Stimulated activated naive B cell treated with anti-CD40 and anti-IgM and Interleukin-4, amounts not matched to agents 10 μg/mL and 1 μg/mL and 100 μg/mL, for 72 hours (primary cell): ENCODE measurements around the gene SGK2.

Source experiments
- ATAC-seq, 2 donors: fragments of 150-1000 bp; cut with Tn5 transposase; replicated peaks; 2 replicates each; pipeline ENCODE4 v1.10.0; 2021; ENCODE audit warnings: moderate library complexity in 1 of 2
- DNase-seq: peaks from one replicate; pipeline ENCODE4 v3.0.0; 2021
- H3K27ac Mint-ChIP-seq: one replicate; pipeline ENCODE4 v1.8.0; 2022; ENCODE audit warnings: mild to moderate bottlenecking, mixed read lengths
- H3K27me3 Mint-ChIP-seq, 2 donors: one replicate each; pipeline ENCODE4 v1.8.0; 2022; ENCODE audit warnings: mixed read lengths in 2 of 2
- H3K36me3 Mint-ChIP-seq, 2 donors: one replicate each; pipeline ENCODE4 v1.8.0; 2022; ENCODE audit warnings: mixed read lengths in 2 of 2, mild to moderate bottlenecking in 1 of 2
- H3K4me1 Mint-ChIP-seq, 2 donors: one replicate each; pipeline ENCODE4 v1.8.0; 2022; ENCODE audit warnings: mixed read lengths in 2 of 2, mild to moderate bottlenecking in 1 of 2
- H3K4me3 Mint-ChIP-seq, 2 donors: one replicate each; pipeline ENCODE4 v1.8.0; 2022; ENCODE audit warnings: mild to moderate bottlenecking in 2 of 2, mixed read lengths in 2 of 2, moderate library complexity in 1 of 2
- H3K9me3 Mint-ChIP-seq, 2 donors: one replicate each; pipeline ENCODE4 v1.8.0; 2022; ENCODE audit warnings: mixed read lengths in 2 of 2, mild to moderate bottlenecking in 1 of 2

The SGK2 gene

DNA sequence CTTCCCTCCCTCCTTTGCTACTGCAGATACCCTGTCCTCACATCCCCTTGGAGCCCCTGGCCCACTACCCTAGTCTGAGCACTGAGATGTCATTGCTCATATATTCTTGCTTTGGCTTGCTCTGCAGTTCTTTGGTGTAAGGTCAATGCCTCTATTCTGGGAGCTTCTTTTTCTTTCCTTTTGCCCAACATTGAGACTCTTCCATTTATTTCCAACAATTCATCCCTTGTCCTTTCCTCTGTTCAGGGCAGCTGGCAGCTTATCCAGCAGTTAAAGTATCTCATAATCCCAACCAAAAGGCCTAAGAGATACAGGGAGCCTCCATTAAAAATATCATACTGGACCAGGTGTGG, 27.8 kb upstream of the SGK2 start:
- peaks cover 4 to 9% of the 10 kb centered on the region in 2 donors for H3K36me3 Mint-ChIP-seq
- ATAC-seq (no peak), DNase-seq (no peak)
- H3K4me1 Mint-ChIP-seq: no peaks in the 10 kb centered on the region
- peak overlapping the region; percentile 10 for H3K27ac Mint-ChIP-seq
- H3K9me3 Mint-ChIP-seq: no peaks in the 10 kb centered on the region
- H3K27me3 Mint-ChIP-seq: peaks cover 0 to 3% of the 10 kb centered on the region in 2 donors
- H3K4me3 Mint-ChIP-seq: no peak overlapping the region

DNA sequence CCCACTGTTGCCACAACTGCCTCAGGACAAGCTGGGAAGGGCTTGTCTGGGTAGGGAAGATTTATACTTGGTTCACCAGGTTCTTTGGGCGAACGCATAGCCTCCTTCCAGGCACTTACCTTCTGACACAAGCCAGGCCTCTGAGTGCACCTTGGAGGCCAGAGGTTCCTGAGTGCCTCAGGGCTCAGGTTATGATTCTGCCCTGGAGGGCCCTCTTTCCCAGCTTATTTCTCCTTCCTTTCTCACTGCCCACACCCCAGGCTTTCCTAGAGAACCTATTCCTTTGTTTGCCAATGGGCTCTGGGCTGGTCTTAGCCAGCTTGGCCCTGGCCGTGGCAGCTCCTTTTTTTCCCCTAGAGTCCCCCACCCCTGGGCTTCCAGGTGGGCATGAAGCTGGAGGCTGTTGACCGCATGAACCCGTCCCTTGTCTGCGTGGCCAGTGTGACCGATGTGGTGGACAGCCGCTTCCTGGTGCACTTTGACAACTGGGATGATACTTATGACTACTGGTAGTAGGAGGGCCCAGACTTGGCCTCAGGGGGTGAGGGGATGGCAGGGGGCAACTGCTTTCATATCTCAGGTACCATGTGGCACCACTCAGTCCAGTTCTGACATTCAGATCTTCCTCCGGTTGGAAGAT, 26.3 kb upstream of the SGK2 start:
- DNase-seq (no peak), ATAC-seq (no peak)
- Mint-ChIP-seq H3K4me3 (no peak overlapping the region), H3K9me3 (no peaks in the 10 kb centered on the region), H3K4me1 (no peaks in the 10 kb centered on the region), H3K36me3 (peaks cover 4 to 9% of the 10 kb centered on the region in 2 donors), H3K27ac (no peak overlapping the region), H3K27me3 (peaks cover 0 to 3% of the 10 kb centered on the region in 2 donors)

- Mint-ChIP-seq H3K36me3 (peaks cover 4 to 9% of the 10 kb centered on the region in 2 donors), H3K27ac (no peak overlapping the region), H3K9me3 (no peaks in the 10 kb centered on the region), H3K4me3 (no peak overlapping the region), H3K27me3 (peaks cover 0 to 2% of the 10 kb centered on the region in 2 donors), H3K4me1 (peaks cover 0 to 4% of the 10 kb centered on the region in 2 donors)
- ATAC-seq (no peak), DNase-seq (no peak)
Measured at GRCh38 chr20:43533060-43533459, 25.8 kb upstream of the SGK2 start.

DNA sequence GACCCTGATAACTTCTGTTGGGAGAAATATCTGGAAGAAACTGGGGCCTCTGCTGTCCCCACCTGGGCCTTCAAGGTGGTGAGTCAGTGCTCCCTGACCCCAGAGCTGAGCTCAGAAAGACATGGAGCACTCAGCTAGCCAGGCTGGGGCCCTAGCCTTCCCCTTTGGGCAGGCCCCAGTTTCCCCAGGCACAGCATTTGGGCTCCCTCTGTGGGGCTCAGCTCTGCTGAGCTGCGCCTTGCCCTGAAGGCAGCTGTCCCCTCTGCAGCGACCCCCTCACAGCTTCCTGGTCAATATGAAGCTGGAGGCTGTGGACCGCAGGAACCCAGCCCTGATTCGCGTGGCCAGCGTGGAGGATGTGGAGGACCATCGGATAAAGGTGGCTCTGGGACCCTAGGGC, 24.8 kb upstream of the SGK2 start:
- ATAC-seq (no peak), DNase-seq (no peak)
- H3K27ac Mint-ChIP-seq: no peak overlapping the region
- H3K27me3 Mint-ChIP-seq: no peaks in the 10 kb centered on the region
- no peaks in the 10 kb centered on the region for H3K9me3 Mint-ChIP-seq
- H3K4me1 Mint-ChIP-seq: peaks cover 0 to 5% of the 10 kb centered on the region in 2 donors
- peaks cover 8 to 10% of the 10 kb centered on the region in 2 donors for H3K36me3 Mint-ChIP-seq
- H3K4me3 Mint-ChIP-seq: no peak overlapping the region

- no peaks in the 10 kb centered on the region for H3K27me3 Mint-ChIP-seq
- H3K4me1 Mint-ChIP-seq: peaks cover 0 to 5% of the 10 kb centered on the region in 2 donors
- no peak overlapping the region for H3K4me3 Mint-ChIP-seq
- DNase-seq (no peak), ATAC-seq (no peak)
- H3K36me3 Mint-ChIP-seq: peaks cover 4 to 7% of the 10 kb centered on the region in 2 donors
- H3K27ac Mint-ChIP-seq: no peak overlapping the region
- no peaks in the 10 kb centered on the region for H3K9me3 Mint-ChIP-seq
Measured at GRCh38 chr20:43534791-43535350, 24.0 kb upstream of the SGK2 start.

GRCh38 chr20:43535370-43536004, 23.3 kb upstream of the SGK2 start:
- no peak overlapping the region for H3K4me3 Mint-ChIP-seq
- H3K9me3 Mint-ChIP-seq: no peaks in the 10 kb centered on the region
- H3K36me3 Mint-ChIP-seq: peaks cover 7% of the 10 kb centered on the region in 2 donors
- H3K4me1 Mint-ChIP-seq: peaks cover 0 to 5% of the 10 kb centered on the region in 2 donors
- no peak for ATAC-seq
- no peak for DNase-seq
- H3K27me3 Mint-ChIP-seq: no peaks in the 10 kb centered on the region
- H3K27ac Mint-ChIP-seq: no peak overlapping the region

- DNase-seq: no peak
- Mint-ChIP-seq H3K4me3 (no peak overlapping the region), H3K27ac (peak overlapping the region; percentile 7), H3K9me3 (no peaks in the 10 kb centered on the region), H3K36me3 (peaks cover 7% of the 10 kb centered on the region in 2 donors), H3K4me1 (peaks cover 0 to 5% of the 10 kb centered on the region in 2 donors), H3K27me3 (no peaks in the 10 kb centered on the region)
- no peak for ATAC-seq
Measured at GRCh38 chr20:43536041-43536816, 22.6 kb upstream of the SGK2 start.

DNA sequence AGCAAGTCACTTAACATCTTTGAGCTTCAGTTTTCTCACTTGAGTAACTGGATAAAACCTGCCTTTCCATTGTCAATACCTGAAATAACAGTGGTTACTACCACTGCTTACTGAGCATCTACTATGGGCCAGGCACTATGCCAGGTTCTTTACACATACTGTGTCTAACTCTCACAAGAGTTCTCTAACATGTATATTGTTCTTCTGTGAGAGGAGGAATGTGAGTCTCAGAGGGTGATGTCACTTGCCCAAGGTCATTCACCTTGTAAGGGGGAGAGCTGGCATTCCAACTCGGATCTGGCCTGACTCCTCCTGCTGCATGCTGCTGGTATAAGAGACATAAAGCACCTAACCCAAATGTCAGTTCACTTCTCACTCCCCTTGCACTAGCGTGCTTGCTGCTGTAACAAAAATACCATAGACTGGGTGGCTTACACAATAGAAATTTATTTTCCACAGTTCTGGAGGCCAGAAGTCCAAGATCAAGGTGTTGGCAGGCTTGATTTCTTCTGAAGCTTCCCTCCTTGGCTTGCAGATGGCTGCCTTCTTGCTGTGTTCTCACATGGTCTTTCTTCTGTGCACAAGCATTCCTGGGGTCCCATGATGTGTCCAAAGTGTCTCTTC, 21.9 kb upstream of the SGK2 start:
- DNase-seq: no peak
- Mint-ChIP-seq H3K27ac (no peak overlapping the region), H3K36me3 (peaks cover 7% of the 10 kb centered on the region in 2 donors), H3K4me1 (peaks cover 0 to 5% of the 10 kb centered on the region in 2 donors), H3K4me3 (no peak overlapping the region), H3K27me3 (no peaks in the 10 kb centered on the region), H3K9me3 (no peaks in the 10 kb centered on the region)
- ATAC-seq: no peak

- H3K36me3 Mint-ChIP-seq: peaks cover 7% of the 10 kb centered on the region in 2 donors
- peaks cover 0 to 5% of the 10 kb centered on the region in 2 donors for H3K4me1 Mint-ChIP-seq
- no peaks in the 10 kb centered on the region for H3K9me3 Mint-ChIP-seq
- DNase-seq (peak; percentile 9), ATAC-seq (peak; percentile 60 to 69)
- H3K27ac Mint-ChIP-seq: no peak overlapping the region
- H3K27me3 Mint-ChIP-seq: no peaks in the 10 kb centered on the region
- no peak overlapping the region for H3K4me3 Mint-ChIP-seq
Measured at GRCh38 chr20:43537921-43538877, 20.6 kb upstream of the SGK2 start.

DNA sequence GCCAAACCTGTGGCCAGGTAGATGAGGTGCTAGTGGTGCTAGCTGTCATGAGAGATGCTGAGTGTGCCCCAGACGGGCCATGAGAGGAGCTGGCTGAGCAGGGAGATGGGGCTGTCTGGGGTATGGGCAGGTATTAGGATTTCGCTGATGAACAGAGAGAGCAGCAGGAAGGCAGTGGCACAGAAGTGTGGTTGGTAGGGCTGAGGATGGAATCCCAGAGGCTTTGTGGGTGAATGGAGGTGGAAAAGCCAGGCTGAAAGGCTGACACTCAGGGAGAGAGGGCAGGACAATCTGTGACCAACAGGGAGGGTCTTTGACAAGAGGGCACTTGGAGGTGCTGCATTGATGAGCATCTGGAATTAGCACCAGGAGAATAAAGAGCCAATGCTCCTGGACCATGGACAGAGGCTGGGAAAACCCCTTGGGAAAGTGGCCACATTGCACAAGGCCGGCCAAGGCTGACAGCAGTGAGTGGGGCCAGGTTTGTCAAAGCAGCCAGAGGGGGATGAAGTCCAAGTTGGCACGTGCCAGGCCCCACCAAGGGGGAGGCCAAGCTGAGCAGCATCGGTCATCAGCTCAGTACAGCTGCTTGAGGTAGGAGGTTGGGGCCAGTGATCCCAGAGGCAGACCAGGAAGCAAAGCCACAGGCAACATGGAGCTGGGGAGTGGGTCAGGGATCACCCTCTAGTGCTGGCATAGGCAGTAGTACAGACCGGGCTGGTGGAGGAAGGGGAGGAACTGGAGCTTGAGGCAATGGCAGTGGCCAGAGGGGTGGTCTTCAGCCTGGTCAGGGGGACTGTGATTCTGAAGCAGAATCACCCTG, 19.7 kb upstream of the SGK2 start:
- no peak overlapping the region for H3K27ac Mint-ChIP-seq
- no peaks in the 10 kb centered on the region for H3K9me3 Mint-ChIP-seq
- no peak overlapping the region for H3K4me3 Mint-ChIP-seq
- ATAC-seq: no peak
- H3K36me3 Mint-ChIP-seq: peaks cover 7% of the 10 kb centered on the region in 2 donors
- peaks cover 0 to 5% of the 10 kb centered on the region in 2 donors for H3K4me1 Mint-ChIP-seq
- no peak for DNase-seq
- no peaks in the 10 kb centered on the region for H3K27me3 Mint-ChIP-seq

DNA sequence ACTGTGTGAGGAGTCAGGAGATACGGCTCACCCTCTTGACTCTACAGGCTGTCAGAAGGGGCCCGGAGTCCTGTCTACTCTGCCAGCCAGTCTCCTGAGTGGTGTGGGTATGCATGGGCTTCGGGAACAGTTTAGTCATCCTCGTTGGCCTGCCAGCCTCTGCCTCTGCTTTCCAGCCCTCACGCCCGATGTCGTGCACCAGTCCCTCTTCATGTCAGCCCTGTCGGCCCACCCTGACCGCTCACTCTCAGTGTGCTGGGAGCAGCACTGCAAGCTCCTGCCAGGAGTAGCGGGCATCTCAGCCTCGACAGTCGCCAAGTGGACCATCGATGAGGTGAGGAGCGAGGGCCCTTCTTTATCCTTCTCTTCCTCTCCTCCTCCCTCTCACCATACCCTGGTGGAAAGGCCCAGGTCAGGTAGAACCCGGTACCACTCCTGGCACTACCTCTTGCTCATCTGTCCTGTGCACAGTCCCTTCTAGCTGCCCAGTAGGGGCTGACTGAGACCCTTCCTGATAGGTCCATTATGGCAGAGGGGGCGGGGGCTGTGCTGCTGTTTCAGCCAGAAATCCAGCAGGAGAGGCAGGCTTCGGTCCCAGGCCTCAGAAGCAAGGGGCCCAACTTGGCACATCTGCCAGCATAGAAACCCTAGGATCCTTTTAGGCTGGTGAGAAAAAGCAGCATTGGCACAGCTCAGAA, 18.7 kb upstream of the SGK2 start:
- no peaks in the 10 kb centered on the region for H3K27me3 Mint-ChIP-seq
- ATAC-seq (no peak), DNase-seq (no peak)
- H3K4me1 Mint-ChIP-seq: peaks cover 0 to 5% of the 10 kb centered on the region in 2 donors
- no peak overlapping the region for H3K4me3 Mint-ChIP-seq
- peaks cover 7% of the 10 kb centered on the region in 2 donors for H3K36me3 Mint-ChIP-seq
- H3K9me3 Mint-ChIP-seq: no peaks in the 10 kb centered on the region
- no peak overlapping the region for H3K27ac Mint-ChIP-seq

DNA sequence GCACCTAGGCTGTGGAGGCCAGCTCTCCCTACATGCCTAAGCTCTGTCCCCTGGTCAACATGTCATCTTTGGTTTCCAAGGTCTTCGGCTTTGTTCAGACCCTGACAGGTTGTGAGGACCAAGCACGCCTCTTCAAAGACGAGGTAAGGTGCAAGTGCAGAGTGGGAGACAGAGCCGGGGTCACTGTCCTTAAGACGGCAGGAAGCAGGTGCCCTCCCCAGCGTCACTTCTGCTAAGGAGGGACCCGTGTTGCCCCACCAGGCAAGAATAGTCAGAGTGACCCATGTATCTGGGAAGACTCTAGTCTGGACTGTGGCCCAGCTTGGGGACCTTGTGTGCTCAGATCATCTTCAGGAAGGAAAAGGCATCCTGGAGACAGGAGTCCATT, 18.2 kb upstream of the SGK2 start:
- H3K36me3 Mint-ChIP-seq: peaks cover 6 to 7% of the 10 kb centered on the region in 2 donors
- no peak overlapping the region for H3K27ac Mint-ChIP-seq
- no peak overlapping the region for H3K4me3 Mint-ChIP-seq
- ATAC-seq: no peak
- no peak for DNase-seq
- no peaks in the 10 kb centered on the region for H3K9me3 Mint-ChIP-seq
- H3K4me1 Mint-ChIP-seq: peaks cover 0 to 5% of the 10 kb centered on the region in 2 donors
- H3K27me3 Mint-ChIP-seq: no peaks in the 10 kb centered on the region
